Measurements from ENCODE around the gene PLEKHS1. TPM values are rescaled to one million over a fixed set of nuclear protein-coding genes. Genes with fewer than 3 reads are reported as not detected.
A peak's percentile ranks its signal among the peaks of the same experiment; 100 is the strongest.
"Not testable (repeated sequence)": the region's sequence is repeated elsewhere in the genome, so short reads cannot be mapped to it uniquely, and the experiment has no call there.

The PLEKHS1 gene
- total RNA-seq, 1 experiment from 2014 or later: not detected

DNA sequence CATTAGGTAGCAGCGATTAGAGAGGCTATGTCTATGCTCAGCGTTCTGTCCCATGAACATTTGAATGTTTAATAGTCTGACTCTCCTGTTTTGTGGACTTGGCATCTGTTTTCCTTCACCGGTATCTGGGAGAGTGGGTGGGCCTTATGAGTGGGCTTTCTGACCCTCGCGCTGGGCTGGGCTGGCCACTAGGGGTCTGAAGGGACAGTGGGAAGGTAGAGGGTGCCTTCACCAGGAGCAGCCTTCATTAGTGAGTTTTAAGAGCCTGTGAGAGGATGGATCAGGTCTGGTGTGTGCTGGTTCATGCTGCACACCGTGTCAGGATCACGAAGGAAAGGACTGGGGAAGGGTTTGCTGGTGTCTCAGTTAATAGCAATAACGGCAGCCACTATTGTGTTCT, 69.0 kb downstream of the PLEKHS1 start:
- TF ChIP-seq SRF (IDR thresholded peaks at IDR 0.05; ENCODE audit: low read depth): no peak
- TF ChIP-seq ZNF274 (IDR thresholded peaks at IDR 0.05; ENCODE audit: low read depth, low read length): no peak
- peak; percentile 20 for TF ChIP-seq RAD21 (IDR thresholded peaks at IDR 0.05; ENCODE audit: low read depth)
- no peak for TF ChIP-seq EZH2 (IDR thresholded peaks at IDR 0.05)
- TF ChIP-seq, protein P1, sequence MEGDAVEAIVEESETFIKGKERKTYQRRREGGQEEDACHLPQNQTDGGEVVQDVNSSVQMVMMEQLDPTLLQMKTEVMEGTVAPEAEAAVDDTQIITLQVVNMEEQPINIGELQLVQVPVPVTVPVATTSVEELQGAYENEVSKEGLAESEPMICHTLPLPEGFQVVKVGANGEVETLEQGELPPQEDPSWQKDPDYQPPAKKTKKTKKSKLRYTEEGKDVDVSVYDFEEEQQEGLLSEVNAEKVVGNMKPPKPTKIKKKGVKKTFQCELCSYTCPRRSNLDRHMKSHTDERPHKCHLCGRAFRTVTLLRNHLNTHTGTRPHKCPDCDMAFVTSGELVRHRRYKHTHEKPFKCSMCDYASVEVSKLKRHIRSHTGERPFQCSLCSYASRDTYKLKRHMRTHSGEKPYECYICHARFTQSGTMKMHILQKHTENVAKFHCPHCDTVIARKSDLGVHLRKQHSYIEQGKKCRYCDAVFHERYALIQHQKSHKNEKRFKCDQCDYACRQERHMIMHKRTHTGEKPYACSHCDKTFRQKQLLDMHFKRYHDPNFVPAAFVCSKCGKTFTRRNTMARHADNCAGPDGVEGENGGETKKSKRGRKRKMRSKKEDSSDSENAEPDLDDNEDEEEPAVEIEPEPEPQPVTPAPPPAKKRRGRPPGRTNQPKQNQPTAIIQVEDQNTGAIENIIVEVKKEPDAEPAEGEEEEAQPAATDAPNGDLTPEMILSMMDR (IDR thresholded peaks at IDR 0.05 in 2 of 3, conservative IDR thresholded peaks at IDR 0.05 in 1 of 3; ENCODE audit: borderline replicate concordance in 1 of 3, insufficient read depth in 1 of 3, low read depth in 2 of 3, low read length in 2 of 3): peak; percentile 16 to 64 (median 61); a peak in 4 of 6 replicates
- Histone ChIP-seq H3K9ac (ENCODE audit: low read length) (no peak overlapping the region), H3K9me3 (ENCODE audit: control insufficient read depth in 1 of 2, insufficient read depth in 1 of 2, low read depth in 1 of 2, low read length in 2 of 2) (no peaks in the 10 kb centered on the region), H4K20me1 (ENCODE audit: insufficient read depth) (no peaks in the 10 kb centered on the region), H3K9me2 (ENCODE audit: insufficient read depth) (no peaks in the 10 kb centered on the region), H2AFZ (ENCODE audit: low read depth, low read length, poor library complexity, severe bottlenecking) (no peak overlapping the region), H3K36me3 (ENCODE audit: control insufficient read depth in 1 of 2, insufficient read depth in 2 of 2, low read length in 2 of 2) (no peaks in the 10 kb centered on the region), H3K4me1 (ENCODE audit: control insufficient read depth in 1 of 2, insufficient read depth in 2 of 2, low read length in 2 of 2) (no peaks in the 10 kb centered on the region), H3K27me3 (ENCODE audit: insufficient read depth, low read length) (no peaks in the 10 kb centered on the region), H3K79me2 (ENCODE audit: insufficient read depth, low read length) (no peaks in the 10 kb centered on the region), H3K4me3 (replicated peaks in 1 of 2; ENCODE audit: low read depth in 1 of 2, low read length in 2 of 2) (no peak overlapping the region), H3K27ac (ENCODE audit: low read depth, low read length) (no peak overlapping the region), H3K4me2 (ENCODE audit: low read length) (no peak overlapping the region)
- BruUV-seq (replicated peaks): no TSS peak
- DNase-seq (ENCODE audit: low read depth, low spot score): peak; percentile 8
- ATAC-seq: peak; percentile 83
- POLR2A ChIA-PET: no interaction called here
- RAD21 ChIA-PET (ENCODE audit: low non-redundant PET in 1 of 2, low total read pairs in 2 of 2, uncharacterized antibody in 2 of 2, unreplicated experiment in 2 of 2): no interaction called here
- CTCF ChIA-PET: no interaction called here
- intact Hi-C loops (cut with micrococcal nuclease): no loop called here

- RAD21 ChIA-PET (ENCODE audit: low non-redundant PET in 1 of 2, low total read pairs in 2 of 2, uncharacterized antibody in 2 of 2, unreplicated experiment in 2 of 2); DNase-seq (ENCODE audit: low read depth, low spot score); H3K27ac ChIP-seq (ENCODE audit: low read depth, low read length); H4K20me1 ChIP-seq (ENCODE audit: insufficient read depth); BruUV-seq (replicated peaks); H3K9ac ChIP-seq (ENCODE audit: low read length); H3K4me3 ChIP-seq (replicated peaks in 1 of 2; ENCODE audit: low read depth in 1 of 2, low read length in 2 of 2); H3K79me2 ChIP-seq (ENCODE audit: insufficient read depth, low read length); ATAC-seq; H3K27me3 ChIP-seq (ENCODE audit: insufficient read depth, low read length); H3K9me2 ChIP-seq (ENCODE audit: insufficient read depth); H3K36me3 ChIP-seq (ENCODE audit: control insufficient read depth in 1 of 2, insufficient read depth in 2 of 2, low read length in 2 of 2); H2AFZ ChIP-seq (ENCODE audit: low read depth, low read length, poor library complexity, severe bottlenecking); intact Hi-C loops (cut with micrococcal nuclease); H3K4me1 ChIP-seq (ENCODE audit: control insufficient read depth in 1 of 2, insufficient read depth in 2 of 2, low read length in 2 of 2); H3K4me2 ChIP-seq (ENCODE audit: low read length); POLR2A ChIA-PET; H3K9me3 ChIP-seq (ENCODE audit: control insufficient read depth in 1 of 2, insufficient read depth in 1 of 2, low read depth in 1 of 2, low read length in 2 of 2): not testable (repeated sequence)
- CTCF ChIA-PET: interaction anchor here (1.3 to 1.6 kb wide), 2 partner anchors 10 to 22 kb away, joined by 3 to 5 read pairs; no protein-coding TSS in a partner anchor
Observed at GRCh38 chr10:113821306-113821705, 69.8 kb downstream of the PLEKHS1 start.

Data from HCT116 (cell line).